ENCODE measurements around the gene TENM4.

DNA sequence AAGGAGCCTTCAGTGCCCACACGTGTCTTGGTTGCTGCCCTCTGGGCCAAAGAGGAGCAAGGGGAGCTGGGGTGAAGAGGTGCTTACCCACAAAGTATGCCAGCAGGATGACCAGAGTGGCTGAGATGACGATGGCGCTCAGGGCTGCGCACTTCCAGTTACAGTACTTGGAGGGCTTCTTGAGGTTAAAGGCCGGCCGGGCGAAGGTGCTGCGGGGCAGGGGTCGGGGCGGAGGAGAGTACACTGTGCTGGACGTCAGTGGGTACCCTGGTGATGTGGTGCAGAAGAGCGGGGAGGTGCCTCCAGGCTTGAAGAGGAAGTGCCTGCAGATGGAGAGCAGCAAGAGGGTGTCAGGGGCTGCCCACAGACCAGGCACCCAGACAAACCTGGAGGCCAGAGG is 551.1 kb downstream of the TENM4 start:
- TF ChIP-seq CHD1 (IDR thresholded peaks at IDR 0.05; ENCODE audit: low read depth, low read length) (no peak), EGR1 (IDR thresholded peaks at IDR 0.05; ENCODE audit: borderline replicate concordance, low read depth, low read length) (no peak), EP300 (IDR thresholded peaks at IDR 0.05; ENCODE audit: borderline replicate concordance in 1 of 2, low read depth in 2 of 2, low read length in 2 of 2) (no peak), GABPA (IDR thresholded peaks at IDR 0.05; ENCODE audit: borderline replicate concordance, insufficient read depth, low read length) (no peak), CEBPB (IDR thresholded peaks at IDR 0.05; ENCODE audit: low read depth, low read length) (no peak), POLR2A (IDR thresholded peaks at IDR 0.05; ENCODE audit: control extremely low read depth in 1 of 2, low read depth in 2 of 2, low read length in 2 of 2) (no peak), JUND (IDR thresholded peaks at IDR 0.05; ENCODE audit: low read length) (no peak)
- TF ChIP-seq, protein P1, sequence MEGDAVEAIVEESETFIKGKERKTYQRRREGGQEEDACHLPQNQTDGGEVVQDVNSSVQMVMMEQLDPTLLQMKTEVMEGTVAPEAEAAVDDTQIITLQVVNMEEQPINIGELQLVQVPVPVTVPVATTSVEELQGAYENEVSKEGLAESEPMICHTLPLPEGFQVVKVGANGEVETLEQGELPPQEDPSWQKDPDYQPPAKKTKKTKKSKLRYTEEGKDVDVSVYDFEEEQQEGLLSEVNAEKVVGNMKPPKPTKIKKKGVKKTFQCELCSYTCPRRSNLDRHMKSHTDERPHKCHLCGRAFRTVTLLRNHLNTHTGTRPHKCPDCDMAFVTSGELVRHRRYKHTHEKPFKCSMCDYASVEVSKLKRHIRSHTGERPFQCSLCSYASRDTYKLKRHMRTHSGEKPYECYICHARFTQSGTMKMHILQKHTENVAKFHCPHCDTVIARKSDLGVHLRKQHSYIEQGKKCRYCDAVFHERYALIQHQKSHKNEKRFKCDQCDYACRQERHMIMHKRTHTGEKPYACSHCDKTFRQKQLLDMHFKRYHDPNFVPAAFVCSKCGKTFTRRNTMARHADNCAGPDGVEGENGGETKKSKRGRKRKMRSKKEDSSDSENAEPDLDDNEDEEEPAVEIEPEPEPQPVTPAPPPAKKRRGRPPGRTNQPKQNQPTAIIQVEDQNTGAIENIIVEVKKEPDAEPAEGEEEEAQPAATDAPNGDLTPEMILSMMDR (IDR thresholded peaks at IDR 0.05; ENCODE audit: control extremely low read depth in 1 of 3, insufficient read depth in 1 of 3, low read depth in 1 of 3, low read length in 3 of 3) = no peak
